Activated gamma-delta T cell (primary cell): ENCODE measurements around the gene WNK1.

Experiments used
- DNase-seq: peaks from one replicate; lab custom pipeline; 2025; lab: John Stamatoyannopoulos, UW

WNK1 gene

GRCh38 chr12:863285-863684, 110.9 kb downstream of the WNK1 start:
- DNase-seq, result no peak

GRCh38 chr12:865614-866013, 113.2 kb downstream of the WNK1 start:
- DNase-seq, result no peak

- DNase-seq, result no peak
These were observed 115.5 kb downstream of the WNK1 start for GRCh38 chr12:867905-868304.

GRCh38 chr12:868722-869121, 116.3 kb downstream of the WNK1 start:
- DNase-seq, result no peak

- DNase-seq, result no peak
These were observed 118.0 kb downstream of the WNK1 start for GRCh38 chr12:870378-870777.

GRCh38 chr12:873954-874353, 121.6 kb downstream of the WNK1 start:
- DNase-seq, result no peak

GRCh38 chr12:879641-880040, 127.3 kb downstream of the WNK1 start:
- DNase-seq, result no peak

- no peak for DNase-seq
These were observed 128.3 kb downstream of the WNK1 start for GRCh38 chr12:880656-881055.

GRCh38 chr12:884746-885414, 132.5 kb downstream of the WNK1 start:
- no peak for DNase-seq

GRCh38 chr12:885701-886100, 133.3 kb downstream of the WNK1 start:
- no peak for DNase-seq

GRCh38 chr12:886206-886605, 133.8 kb downstream of the WNK1 start:
- no peak for DNase-seq

- DNase-seq, result no peak
These were observed 141.8 kb downstream of the WNK1 start for GRCh38 chr12:894226-894625.

- DNase-seq, result no peak
These were observed 143.7 kb downstream of the WNK1 start for GRCh38 chr12:896031-896430.

GRCh38 chr12:897386-897785, 145.0 kb downstream of the WNK1 start:
- DNase-seq, result no peak

- no peak for DNase-seq
These were observed 150.2 kb downstream of the WNK1 start for GRCh38 chr12:902581-902980.

- DNase-seq, result no peak
These were observed 150.7 kb downstream of the WNK1 start for GRCh38 chr12:903055-903454.

- no peak for DNase-seq
These were observed 151.6 kb downstream of the WNK1 start for GRCh38 chr12:904010-904414.

GRCh38 chr12:905261-906031, 153.1 kb downstream of the WNK1 start:
- no peak for DNase-seq

GRCh38 chr12:906062-906585, 153.7 kb downstream of the WNK1 start:
- DNase-seq, result no peak

GRCh38 chr12:907413-908185, 155.2 kb downstream of the WNK1 start:
- no peak for DNase-seq

- no peak for DNase-seq
These were observed 157.5 kb downstream of the WNK1 start for GRCh38 chr12:909861-910260.

- no peak for DNase-seq
These were observed 158.0 kb downstream of the WNK1 start for GRCh38 chr12:910416-910815.
